CD8-positive, alpha-beta memory T cell (primary cell): ENCODE results near the gene TMEM179. TPM values are rescaled to one million over a fixed set of nuclear protein-coding genes. Genes with fewer than 3 reads are reported as not detected.

Experiments
- CTCF ChIA-PET: fragments of 350-600 bp; sonication (Branson Sonifier 250); formaldehyde crosslinking; loops from one replicate; lab custom pipeline; 2021; ENCODE audit warnings: antibody characterized with exemption; lab: Charles Lee
- POLR2A ChIA-PET: fragments of 350-600 bp; sonication (Branson Sonifier 250); formaldehyde crosslinking; loops from one replicate; lab custom pipeline; 2021; ENCODE audit warnings: antibody characterized with exemption; lab: Charles Lee
- DNase-seq, 5 donors: peaks; one replicate each; pipeline versions ENCODE4 v3.0.0 to v3.0.0-alpha.2; 2020 to 2022; ENCODE audit warnings: mixed read lengths in 1 of 5
- H3K27ac ChIP-seq: one replicate; pipeline ENCODE4 v1.7.0; 2013; ENCODE audit warnings: low read depth, mild to moderate bottlenecking, low read length, moderate library complexity
- H3K27me3 ChIP-seq: 2 replicates; pipeline ENCODE4 v1.7.0; 2013; ENCODE audit warnings: low read length, mild to moderate bottlenecking; ENCODE audit not compliant: insufficient read depth, poor library complexity, severe bottlenecking
- H3K36me3 ChIP-seq: 2 replicates; pipeline ENCODE4 v1.7.0; 2013; ENCODE audit warnings: mild to moderate bottlenecking, low read length, moderate library complexity; ENCODE audit not compliant: insufficient read depth
- H3K4me1 ChIP-seq: 2 replicates; pipeline ENCODE4 v1.7.0; 2013; ENCODE audit warnings: mild to moderate bottlenecking, low read length, moderate library complexity; ENCODE audit not compliant: insufficient read depth
- H3K4me3 ChIP-seq: 2 replicates; pipeline ENCODE4 v1.7.0; 2013; ENCODE audit warnings: mild to moderate bottlenecking, low read length
- H3K9me3 ChIP-seq: 2 replicates; pipeline ENCODE4 v1.7.0; 2013; ENCODE audit warnings: mild to moderate bottlenecking, low read length
- H3K27ac Mint-ChIP-seq, 8 donors: one replicate each; pipeline ENCODE4 v1.8.0; 2020 to 2021; ENCODE audit warnings: mixed read lengths in 8 of 8, mild to moderate bottlenecking in 6 of 8, inconsistent platforms in 3 of 8, moderate library complexity in 3 of 8
- H3K27me3 Mint-ChIP-seq, 2 donors: one replicate each; pipeline ENCODE4 v1.8.0; 2020 to 2021; ENCODE audit warnings: mixed read lengths in 2 of 2, mild to moderate bottlenecking in 1 of 2, moderate library complexity in 1 of 2
- H3K36me3 Mint-ChIP-seq, 3 donors: one replicate each; pipeline ENCODE4 v1.8.0; 2020 to 2021; ENCODE audit warnings: mixed read lengths in 3 of 3, inconsistent platforms in 1 of 3, mild to moderate bottlenecking in 1 of 3
- H3K4me1 Mint-ChIP-seq, 3 donors: one replicate each; pipeline ENCODE4 v1.8.0; 2020 to 2021; ENCODE audit warnings: mixed read lengths in 3 of 3, inconsistent platforms in 1 of 3, mild to moderate bottlenecking in 1 of 3
- H3K4me3 Mint-ChIP-seq, 7 donors: one replicate each; pipeline ENCODE4 v1.8.0; 2020 to 2021; ENCODE audit warnings: mixed read lengths in 7 of 7, mild to moderate bottlenecking in 6 of 7, moderate library complexity in 4 of 7, inconsistent platforms in 2 of 7
- H3K9me3 Mint-ChIP-seq, 5 donors: one replicate each; pipeline ENCODE4 v1.8.0; 2020 to 2022; ENCODE audit warnings: mixed read lengths in 5 of 5, mild to moderate bottlenecking in 3 of 5, moderate library complexity in 2 of 5, inconsistent platforms in 1 of 5
- polyA plus RNA-seq: library from polyadenylated mRNA; unstranded; fragments of 300-500 nt; fragmentation: Illumina TruSeq; gene quantifications from one replicate; pipeline ENCODE4 v1.2.3, GENCODE V29; 2021
- total RNA-seq, 2 experiments: library from RNA; stranded (reverse); gene quantifications; one replicate each; pipeline ENCODE4 v1.2.3, GENCODE V29; 2021

TMEM179 gene
- total and polyA plus RNA-seq, 3 experiments from 2014 or later = 0.31 TPM; not detected in 2

GRCh38 chr14:104542871-104543830 lies 61.4 kb downstream of the TMEM179 start:
- DNase-seq = no peak
- Mint-ChIP-seq H3K36me3 (no peaks in the 10 kb centered on the region), H3K27me3 (peaks cover 20 to 55% of the 10 kb centered on the region in 2 donors), H3K4me1 (no peaks in the 10 kb centered on the region), H3K9me3 (no peaks in the 10 kb centered on the region), H3K4me3 (no peak overlapping the region), H3K27ac (peak overlapping the region in 1 of 8 donors; percentile 35)
- Histone ChIP-seq H3K36me3 (no peaks in the 10 kb centered on the region), H3K27ac (no peak overlapping the region), H3K27me3 (no peaks in the 10 kb centered on the region), H3K4me3 (no peak overlapping the region), H3K4me1 (no peaks in the 10 kb centered on the region), H3K9me3 (no peaks in the 10 kb centered on the region)
- ChIA-PET CTCF (no interaction called here), POLR2A (no interaction called here)

GRCh38 chr14:104541905-104542465 lies 62.6 kb downstream of the TMEM179 start:
- Histone ChIP-seq H3K27me3 (no peaks in the 10 kb centered on the region), H3K4me1 (no peaks in the 10 kb centered on the region), H3K9me3 (no peaks in the 10 kb centered on the region), H3K4me3 (no peak overlapping the region), H3K36me3 (no peaks in the 10 kb centered on the region), H3K27ac (no peak overlapping the region)
- ChIA-PET POLR2A (no interaction called here), CTCF (no interaction called here)
- H3K4me1 Mint-ChIP-seq = peaks cover 0 to 1% (median 0%) of the 10 kb centered on the region in 3 donors
- H3K4me3 Mint-ChIP-seq = no peak overlapping the region
- no peaks in the 10 kb centered on the region for H3K9me3 Mint-ChIP-seq
- peak overlapping the region in 1 of 8 donors; percentile 38 for H3K27ac Mint-ChIP-seq
- no peaks in the 10 kb centered on the region for H3K36me3 Mint-ChIP-seq
- no peak for DNase-seq
- peaks cover 18 to 49% of the 10 kb centered on the region in 2 donors for H3K27me3 Mint-ChIP-seq

Other genes with a start within 250 kb of the TMEM179 start
- gene C14orf180, start 25.0 kb downstream of the TMEM179 start, total RNA-seq = not detected
- gene C14orf180, start 25.0 kb downstream of the TMEM179 start, polyA plus RNA-seq = not detected
- gene INF2, start 84.8 kb upstream of the TMEM179 start, total RNA-seq = 10 to 100 TPM; 55.9 to 56.3 TPM
- gene INF2, start 84.8 kb upstream of the TMEM179 start, polyA plus RNA-seq = 4.6 TPM
- 1 to 10 TPM; 1.4 to 1.5 TPM for gene ADSS1, start 119.5 kb upstream of the TMEM179 start, total RNA-seq
- gene ADSS1, start 119.5 kb upstream of the TMEM179 start, polyA plus RNA-seq = 1.6 TPM
- 100 to 1,000 TPM; 150 to 175 TPM for gene SIVA1, start 148.4 kb upstream of the TMEM179 start, total RNA-seq
- gene SIVA1, start 148.4 kb upstream of the TMEM179 start, polyA plus RNA-seq = 227 TPM
- gene AKT1, start 191.0 kb upstream of the TMEM179 start, total RNA-seq = 100 to 1,000 TPM; 147 to 150 TPM
- 34.1 TPM for gene AKT1, start 191.0 kb upstream of the TMEM179 start, polyA plus RNA-seq
- 1 to 10 TPM; 3.3 to 3.5 TPM for gene ZBTB42, start 196.3 kb upstream of the TMEM179 start, total RNA-seq
- 2.7 TPM for gene ZBTB42, start 196.3 kb upstream of the TMEM179 start, polyA plus RNA-seq